ENCODE data around the gene EFCAB13. TPM values are rescaled to one million over a fixed set of nuclear protein-coding genes. Genes with fewer than 3 reads are reported as not detected.
"Not testable (repeated sequence)": the region's sequence is repeated elsewhere in the genome, so short reads cannot be mapped to it uniquely, and the experiment has no call there.

The EFCAB13 gene
- total RNA-seq, 6 donors from 2014 or later, result 3.2 to 21.0 (median 8.1) TPM

GRCh38 chr17:47367257-47367656 is 43.5 kb downstream of the EFCAB13 start:
- Histone ChIP-seq H3K27me3 (no peaks in the 10 kb centered on the region), H3K4me1 (no peaks in the 10 kb centered on the region), H3K27ac (no peak overlapping the region), H3K4me3 (no peak overlapping the region), H3K9me3 (no peaks in the 10 kb centered on the region), H3K36me3 (no peaks in the 10 kb centered on the region)
- WGBS, 2 donors, result 92 to 96% methylated on average over 10 of the region's 10 CpGs
- TF ChIP-seq CTCF (IDR thresholded peaks at IDR 0.05) (no peak), EP300 (IDR thresholded peaks at IDR 0.05) (no peak), POLR2AphosphoS5 (IDR thresholded peaks at IDR 0.05) (no peak), POLR2A (IDR thresholded peaks at IDR 0.05) (no peak)
- DNase-seq (peak in 1 of 2 donors; percentile 27), ATAC-seq (ENCODE audit: low FRiP score in 2 of 2) (no peak)

- Histone ChIP-seq H3K4me3 (no peak overlapping the region), H3K36me3 (no peaks in the 10 kb centered on the region), H3K27me3 (no peaks in the 10 kb centered on the region), H3K9me3 (peaks cover 0 to 8% (median 0%) of the 10 kb centered on the region in 4 donors), H3K4me1 (no peaks in the 10 kb centered on the region), H3K27ac (no peak overlapping the region)
- ATAC-seq (ENCODE audit: low FRiP score in 2 of 2) (no peak), DNase-seq (no peak)
- no peak for TF ChIP-seq POLR2AphosphoS5 (IDR thresholded peaks at IDR 0.05)
- TF ChIP-seq POLR2A (IDR thresholded peaks at IDR 0.05), result no peak
- no peak for TF ChIP-seq EP300 (IDR thresholded peaks at IDR 0.05)
- no peak for TF ChIP-seq CTCF (IDR thresholded peaks at IDR 0.05)
- WGBS, 2 donors, result 70 to 73% methylated on average over 3 of the region's 3 CpGs
Observed at GRCh38 chr17:47368262-47368661, 44.5 kb downstream of the EFCAB13 start.

- H3K9me3 ChIP-seq; H3K27ac ChIP-seq; H3K27me3 ChIP-seq; ATAC-seq (ENCODE audit: low FRiP score in 2 of 2); H3K36me3 ChIP-seq; H3K4me1 ChIP-seq; DNase-seq; H3K4me3 ChIP-seq: not testable (repeated sequence)
- WGBS, 2 donors, result 84 to 88% methylated on average over 3 of the region's 3 CpGs
Observed at GRCh38 chr17:47370899-47371298, 47.1 kb downstream of the EFCAB13 start.

- peaks cover 0 to 8% (median 0%) of the 10 kb centered on the region in 4 donors for H3K9me3 ChIP-seq
- H3K4me3 ChIP-seq, result no peak overlapping the region
- H3K27ac ChIP-seq, result no peak overlapping the region
- DNase-seq (no peak), ATAC-seq (ENCODE audit: low FRiP score in 2 of 2) (no peak)
- TF ChIP-seq POLR2AphosphoS5 (IDR thresholded peaks at IDR 0.05), result no peak
- TF ChIP-seq POLR2A (IDR thresholded peaks at IDR 0.05), result no peak
- TF ChIP-seq CTCF (IDR thresholded peaks at IDR 0.05), result no peak
- TF ChIP-seq EP300 (IDR thresholded peaks at IDR 0.05), result no peak
- no peaks in the 10 kb centered on the region for H3K36me3 ChIP-seq
- 96 to 98% methylated on average over 1 of the region's 1 CpG for WGBS, 2 donors
- no peaks in the 10 kb centered on the region for H3K4me1 ChIP-seq
- no peaks in the 10 kb centered on the region for H3K27me3 ChIP-seq
Observed at GRCh38 chr17:47373002-47373401, 49.2 kb downstream of the EFCAB13 start.

- WGBS, 2 donors, result 91 to 97% methylated on average over 1 of the region's 1 CpG
- Histone ChIP-seq H3K36me3 (no peaks in the 10 kb centered on the region), H3K9me3 (peaks cover 0 to 8% (median 0%) of the 10 kb centered on the region in 4 donors), H3K27ac (no peak overlapping the region), H3K4me3 (no peak overlapping the region), H3K4me1 (no peaks in the 10 kb centered on the region), H3K27me3 (no peaks in the 10 kb centered on the region)
- TF ChIP-seq EP300 (IDR thresholded peaks at IDR 0.05) (no peak), POLR2A (IDR thresholded peaks at IDR 0.05) (no peak), POLR2AphosphoS5 (IDR thresholded peaks at IDR 0.05) (no peak), CTCF (IDR thresholded peaks at IDR 0.05) (no peak)
- DNase-seq (no peak), ATAC-seq (ENCODE audit: low FRiP score in 2 of 2) (no peak)
Observed at GRCh38 chr17:47376247-47376646, 52.5 kb downstream of the EFCAB13 start.

Data from upper lobe of left lung (tissue), 6 donors.